ENCODE data around the gene AGXT2.

The AGXT2 gene

DNA sequence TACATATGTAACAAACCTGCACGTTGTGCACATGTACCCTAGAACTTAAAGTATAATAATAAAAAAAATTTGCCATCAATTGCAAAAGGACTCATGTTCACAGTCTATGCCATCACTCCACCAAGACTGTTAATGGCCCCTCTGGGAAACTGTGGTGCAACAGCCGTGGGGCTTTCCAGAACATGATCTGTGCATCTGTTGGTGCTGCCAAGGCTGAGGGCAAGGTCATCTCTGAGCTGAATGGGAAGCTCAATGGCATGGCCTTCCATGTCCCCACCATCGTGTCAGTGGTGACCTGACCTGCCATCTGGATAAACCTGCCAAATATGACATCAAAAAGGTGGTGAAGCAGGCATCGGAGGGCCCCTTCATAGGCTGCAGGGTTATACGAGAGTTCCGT, 33.4 kb upstream of the AGXT2 start:
- Histone ChIP-seq H3K4me1 (ENCODE audit: insufficient read depth, low read length) (no peaks in the 10 kb centered on the region), H3K4me3 (ENCODE audit: low read length) (no peak overlapping the region), H3K27ac (ENCODE audit: low read length) (no peak overlapping the region), H3K36me3 (ENCODE audit: insufficient read depth, low read depth, low read length) (no peaks in the 10 kb centered on the region), H3K27me3 (ENCODE audit: insufficient read depth, low read length) (no peaks in the 10 kb centered on the region), H3K9me3 (ENCODE audit: insufficient read depth, low read depth, low read length) (no peaks in the 10 kb centered on the region; the same call in 1 of the 2 replicates), H3K9ac (ENCODE audit: low read depth, low read length) (no peak overlapping the region)

- H3K4me3 ChIP-seq (ENCODE audit: low read length): no peak overlapping the region
These were observed 25.4 kb upstream of the AGXT2 start for GRCh38 chr5:35073160-35073559.

GRCh38 chr5:35069188-35069587, 21.4 kb upstream of the AGXT2 start:
- no peak overlapping the region for H3K27ac ChIP-seq (ENCODE audit: low read length)
- H3K4me1 ChIP-seq (ENCODE audit: insufficient read depth, low read length): no peaks in the 10 kb centered on the region
- no peak overlapping the region for H3K9ac ChIP-seq (ENCODE audit: low read depth, low read length)
- H3K9me3 ChIP-seq (ENCODE audit: insufficient read depth, low read depth, low read length): no peaks in the 10 kb centered on the region; the same call in 1 of the 2 replicates
- H3K4me3 ChIP-seq (ENCODE audit: low read length): no peak overlapping the region
- H3K36me3 ChIP-seq (ENCODE audit: insufficient read depth, low read depth, low read length): no peaks in the 10 kb centered on the region
- H3K27me3 ChIP-seq (ENCODE audit: insufficient read depth, low read length): no peaks in the 10 kb centered on the region

More at GRCh38 chr5:35073160-35073559, 25.4 kb upstream of the AGXT2 start:
- H3K27me3 ChIP-seq (ENCODE audit: insufficient read depth, low read length): no peaks in the 10 kb centered on the region
- no peaks in the 10 kb centered on the region; the same call in 1 of the 2 replicates for H3K9me3 ChIP-seq (ENCODE audit: insufficient read depth, low read depth, low read length)
- H3K36me3 ChIP-seq (ENCODE audit: insufficient read depth, low read depth, low read length): no peaks in the 10 kb centered on the region
- no peaks in the 10 kb centered on the region for H3K4me1 ChIP-seq (ENCODE audit: insufficient read depth, low read length)
- no peak overlapping the region for H3K9ac ChIP-seq (ENCODE audit: low read depth, low read length)
- H3K27ac ChIP-seq (ENCODE audit: low read length): no peak overlapping the region

- H3K36me3 ChIP-seq (ENCODE audit: insufficient read depth, low read depth, low read length): no peaks in the 10 kb centered on the region
- H3K27me3 ChIP-seq (ENCODE audit: insufficient read depth, low read length): no peaks in the 10 kb centered on the region
- H3K4me1 ChIP-seq (ENCODE audit: insufficient read depth, low read length): no peaks in the 10 kb centered on the region
- no peak overlapping the region for H3K27ac ChIP-seq (ENCODE audit: low read length)
- H3K9me3 ChIP-seq (ENCODE audit: insufficient read depth, low read depth, low read length): no peaks in the 10 kb centered on the region
- no peak overlapping the region for H3K4me3 ChIP-seq (ENCODE audit: low read length)
- H3K9ac ChIP-seq (ENCODE audit: low read depth, low read length): no peak overlapping the region
These were observed 20.2 kb upstream of the AGXT2 start for GRCh38 chr5:35067985-35068384.

DNA sequence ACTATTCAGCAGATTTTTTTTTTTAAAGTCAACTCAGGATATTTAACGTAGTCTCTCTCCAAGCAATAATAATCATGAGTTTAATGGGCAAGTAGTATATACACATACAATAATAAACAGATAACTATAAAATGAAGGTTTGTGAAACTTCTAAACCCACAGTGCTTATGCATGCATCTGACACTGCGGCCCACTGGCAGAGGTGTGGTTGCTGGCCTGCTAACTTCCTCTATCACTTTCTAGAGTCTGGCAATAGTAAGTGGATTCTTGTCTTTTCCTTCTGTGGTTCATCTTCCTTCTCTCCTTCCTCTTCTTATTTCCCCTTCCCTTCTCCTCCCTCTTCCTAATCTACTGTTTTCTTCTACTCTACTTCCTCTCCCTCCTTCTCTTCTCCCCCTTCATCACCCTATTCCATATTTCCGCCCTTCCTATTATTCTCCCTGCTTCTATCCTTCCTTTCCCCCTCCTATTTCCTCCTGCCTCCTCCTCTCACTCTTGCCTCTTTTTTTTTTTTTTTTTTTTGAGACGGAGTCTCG, 18.6 kb upstream of the AGXT2 start:
- H3K4me3 ChIP-seq (ENCODE audit: low read length): no peak overlapping the region
- no peaks in the 10 kb centered on the region for H3K36me3 ChIP-seq (ENCODE audit: insufficient read depth, low read depth, low read length)
- no peaks in the 10 kb centered on the region for H3K4me1 ChIP-seq (ENCODE audit: insufficient read depth, low read length)
- no peak overlapping the region for H3K9ac ChIP-seq (ENCODE audit: low read depth, low read length)
- H3K27ac ChIP-seq (ENCODE audit: low read length): no peak overlapping the region
- H3K9me3 ChIP-seq (ENCODE audit: insufficient read depth, low read depth, low read length): no peaks in the 10 kb centered on the region
- H3K27me3 ChIP-seq (ENCODE audit: insufficient read depth, low read length): no peaks in the 10 kb centered on the region

- Histone ChIP-seq H3K4me3 (ENCODE audit: low read length) (no peak overlapping the region), H3K27me3 (ENCODE audit: insufficient read depth, low read length) (no peaks in the 10 kb centered on the region), H3K4me1 (ENCODE audit: insufficient read depth, low read length) (no peaks in the 10 kb centered on the region), H3K36me3 (ENCODE audit: insufficient read depth, low read depth, low read length) (no peaks in the 10 kb centered on the region), H3K9me3 (ENCODE audit: insufficient read depth, low read depth, low read length) (no peaks in the 10 kb centered on the region), H3K27ac (ENCODE audit: low read length) (no peak overlapping the region), H3K9ac (ENCODE audit: low read depth, low read length) (no peak overlapping the region)
These were observed 15.7 kb upstream of the AGXT2 start for GRCh38 chr5:35063414-35063813.

GRCh38 chr5:35061211-35061770, 13.5 kb upstream of the AGXT2 start:
- no peak overlapping the region for H3K9ac ChIP-seq (ENCODE audit: low read depth, low read length)
- no peaks in the 10 kb centered on the region for H3K36me3 ChIP-seq (ENCODE audit: insufficient read depth, low read depth, low read length)
- no peak overlapping the region for H3K27ac ChIP-seq (ENCODE audit: low read length)

DNA sequence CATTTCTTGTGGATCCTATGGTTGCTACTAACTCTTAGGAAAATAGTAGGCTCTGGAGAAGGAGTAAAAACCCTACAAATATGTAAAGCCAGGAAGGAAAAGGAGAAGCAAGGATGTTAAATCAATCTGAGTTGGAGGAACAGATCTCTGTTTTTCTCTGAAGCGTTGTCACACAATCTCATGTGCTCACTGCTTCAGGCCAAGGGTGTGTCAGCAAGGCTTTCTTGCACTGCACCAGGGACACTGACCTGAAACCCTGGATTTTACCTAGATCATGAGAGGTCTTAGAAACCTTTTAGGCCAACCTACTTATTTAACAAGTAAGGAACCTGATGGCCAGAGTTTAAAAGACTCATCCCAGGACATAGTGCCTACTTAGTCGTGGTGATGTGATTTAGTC, 12.5 kb upstream of the AGXT2 start:
- H3K4me3 ChIP-seq (ENCODE audit: low read length): no peak overlapping the region
- H3K4me1 ChIP-seq (ENCODE audit: insufficient read depth, low read length): peaks cover 11% of the 10 kb centered on the region; the same call in 1 of the 2 replicates
- no peak overlapping the region for H3K27ac ChIP-seq (ENCODE audit: low read length)
- no peaks in the 10 kb centered on the region for H3K36me3 ChIP-seq (ENCODE audit: insufficient read depth, low read depth, low read length)
- no peaks in the 10 kb centered on the region for H3K9me3 ChIP-seq (ENCODE audit: insufficient read depth, low read depth, low read length)
- H3K27me3 ChIP-seq (ENCODE audit: insufficient read depth, low read length): no peaks in the 10 kb centered on the region
- H3K9ac ChIP-seq (ENCODE audit: low read depth, low read length): no peak overlapping the region

More at GRCh38 chr5:35061211-35061770, 13.5 kb upstream of the AGXT2 start:
- no peaks in the 10 kb centered on the region for H3K27me3 ChIP-seq (ENCODE audit: insufficient read depth, low read length)
- no peak overlapping the region for H3K4me3 ChIP-seq (ENCODE audit: low read length)
- H3K4me1 ChIP-seq (ENCODE audit: insufficient read depth, low read length): peaks cover 4% of the 10 kb centered on the region; the same call in 1 of the 2 replicates
- H3K9me3 ChIP-seq (ENCODE audit: insufficient read depth, low read depth, low read length): no peaks in the 10 kb centered on the region

- no peaks in the 10 kb centered on the region for H3K9me3 ChIP-seq (ENCODE audit: insufficient read depth, low read depth, low read length)
- H3K27me3 ChIP-seq (ENCODE audit: insufficient read depth, low read length): no peaks in the 10 kb centered on the region
- H3K36me3 ChIP-seq (ENCODE audit: insufficient read depth, low read depth, low read length): no peaks in the 10 kb centered on the region
- H3K9ac ChIP-seq (ENCODE audit: low read depth, low read length): no peak overlapping the region
- H3K4me3 ChIP-seq (ENCODE audit: low read length): no peak overlapping the region
- H3K4me1 ChIP-seq (ENCODE audit: insufficient read depth, low read length): peaks cover 11% of the 10 kb centered on the region; the same call in 1 of the 2 replicates
- H3K27ac ChIP-seq (ENCODE audit: low read length): no peak overlapping the region
These were observed 11.5 kb upstream of the AGXT2 start for GRCh38 chr5:35059251-35059650.

DNA sequence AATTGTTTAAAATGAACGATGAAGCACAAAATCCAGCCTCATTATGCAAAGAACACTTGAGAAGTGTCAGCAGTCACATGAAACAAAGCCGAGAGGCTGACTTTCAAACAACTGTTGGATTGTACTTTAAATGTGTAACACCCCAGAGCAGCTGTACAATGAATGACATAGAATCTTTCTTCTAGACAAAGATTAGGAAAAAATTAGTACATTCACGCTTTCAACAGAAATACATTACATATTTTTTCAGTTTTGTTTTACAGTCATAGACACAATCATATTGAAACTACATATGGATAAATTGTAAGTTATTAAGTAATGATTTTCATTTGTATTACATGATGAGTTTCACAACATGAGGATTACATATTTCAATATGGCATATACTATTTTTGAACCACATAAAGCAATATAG, 10.6 kb upstream of the AGXT2 start:
- no peaks in the 10 kb centered on the region for H3K36me3 ChIP-seq (ENCODE audit: insufficient read depth, low read depth, low read length)
- peaks cover 11% of the 10 kb centered on the region; the same call in 1 of the 2 replicates for H3K4me1 ChIP-seq (ENCODE audit: insufficient read depth, low read length)
- no peaks in the 10 kb centered on the region for H3K27me3 ChIP-seq (ENCODE audit: insufficient read depth, low read length)
- no peak overlapping the region for H3K4me3 ChIP-seq (ENCODE audit: low read length)
- H3K27ac ChIP-seq (ENCODE audit: low read length): no peak overlapping the region
- H3K9me3 ChIP-seq (ENCODE audit: insufficient read depth, low read depth, low read length): no peaks in the 10 kb centered on the region
- H3K9ac ChIP-seq (ENCODE audit: low read depth, low read length): no peak overlapping the region

GRCh38 chr5:35056686-35057085, 8.9 kb upstream of the AGXT2 start:
- no peak overlapping the region for H3K4me3 ChIP-seq (ENCODE audit: low read length)
- no peaks in the 10 kb centered on the region for H3K9me3 ChIP-seq (ENCODE audit: insufficient read depth, low read depth, low read length)
- no peaks in the 10 kb centered on the region for H3K36me3 ChIP-seq (ENCODE audit: insufficient read depth, low read depth, low read length)
- H3K9ac ChIP-seq (ENCODE audit: low read depth, low read length): no peak overlapping the region
- no peak overlapping the region for H3K27ac ChIP-seq (ENCODE audit: low read length)
- no peaks in the 10 kb centered on the region for H3K27me3 ChIP-seq (ENCODE audit: insufficient read depth, low read length)
- peaks cover 11% of the 10 kb centered on the region; the same call in 1 of the 2 replicates for H3K4me1 ChIP-seq (ENCODE audit: insufficient read depth, low read length)

DNA sequence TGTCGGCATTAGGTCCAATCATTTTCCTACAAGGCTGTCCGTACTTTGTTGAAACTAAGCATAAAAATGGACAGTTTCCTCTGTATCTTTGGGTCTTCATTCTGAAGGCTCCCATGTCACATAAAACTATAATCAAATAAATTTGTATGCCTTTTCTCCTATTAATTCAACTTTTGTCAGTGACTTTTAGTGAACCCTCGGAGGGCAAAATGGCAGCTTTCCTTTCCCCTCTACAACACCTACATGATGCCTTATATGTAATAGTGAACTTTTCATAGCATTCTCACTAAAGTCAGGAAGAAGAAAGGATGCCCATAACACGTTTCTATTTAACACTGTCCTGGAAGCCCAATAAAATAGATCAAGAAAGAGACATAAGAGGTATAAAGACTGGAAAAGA, 5.1 kb upstream of the AGXT2 start:
- H3K4me3 ChIP-seq (ENCODE audit: low read length): no peak overlapping the region
- no peak overlapping the region for H3K27ac ChIP-seq (ENCODE audit: low read length)
- peaks cover 11% of the 10 kb centered on the region; the same call in 1 of the 2 replicates for H3K4me1 ChIP-seq (ENCODE audit: insufficient read depth, low read length)
- no peaks in the 10 kb centered on the region for H3K9me3 ChIP-seq (ENCODE audit: insufficient read depth, low read depth, low read length)
- H3K9ac ChIP-seq (ENCODE audit: low read depth, low read length): no peak overlapping the region
- no peaks in the 10 kb centered on the region for H3K36me3 ChIP-seq (ENCODE audit: insufficient read depth, low read depth, low read length)
- no peaks in the 10 kb centered on the region for H3K27me3 ChIP-seq (ENCODE audit: insufficient read depth, low read length)

All from iPS-20b (cell line).